Ovary (tissue), 3 donors: Measurements from ENCODE around the gene SREBF1.
A peak's percentile ranks its signal among the peaks of the same experiment; 100 is the strongest.

Experiments
- EP300 ChIP-seq: sonication (generic); formaldehyde crosslinking; IDR thresholded peaks from one replicate; pipeline ENCODE4 v1.6.1; 2017; ENCODE audit warnings: antibody characterized with exemption
- POLR2A ChIP-seq: fragments of 450-650 bp; IDR thresholded peaks from one replicate; pipeline ENCODE4 v1.6.1; 2017; ENCODE audit warnings: antibody characterized with exemption, mild to moderate bottlenecking, moderate library complexity
- TF ChIP-seq, protein P1 (sequence below), 3 donors: fragments of 450-650 bp in 2 of 3; fragments of 200-600 bp in 1 of 3; IDR thresholded peaks; one replicate each; pipeline versions ENCODE4 v1.5.1 to v1.8.0; 2016 to 2022; ENCODE audit warnings: antibody characterized with exemption in 3 of 3, mild to moderate bottlenecking in 1 of 3
- donor health status: DM: no; HTN: no; CAD: no.

- TF ChIP-seq POLR2A = no peak
- TF ChIP-seq, protein P1, sequence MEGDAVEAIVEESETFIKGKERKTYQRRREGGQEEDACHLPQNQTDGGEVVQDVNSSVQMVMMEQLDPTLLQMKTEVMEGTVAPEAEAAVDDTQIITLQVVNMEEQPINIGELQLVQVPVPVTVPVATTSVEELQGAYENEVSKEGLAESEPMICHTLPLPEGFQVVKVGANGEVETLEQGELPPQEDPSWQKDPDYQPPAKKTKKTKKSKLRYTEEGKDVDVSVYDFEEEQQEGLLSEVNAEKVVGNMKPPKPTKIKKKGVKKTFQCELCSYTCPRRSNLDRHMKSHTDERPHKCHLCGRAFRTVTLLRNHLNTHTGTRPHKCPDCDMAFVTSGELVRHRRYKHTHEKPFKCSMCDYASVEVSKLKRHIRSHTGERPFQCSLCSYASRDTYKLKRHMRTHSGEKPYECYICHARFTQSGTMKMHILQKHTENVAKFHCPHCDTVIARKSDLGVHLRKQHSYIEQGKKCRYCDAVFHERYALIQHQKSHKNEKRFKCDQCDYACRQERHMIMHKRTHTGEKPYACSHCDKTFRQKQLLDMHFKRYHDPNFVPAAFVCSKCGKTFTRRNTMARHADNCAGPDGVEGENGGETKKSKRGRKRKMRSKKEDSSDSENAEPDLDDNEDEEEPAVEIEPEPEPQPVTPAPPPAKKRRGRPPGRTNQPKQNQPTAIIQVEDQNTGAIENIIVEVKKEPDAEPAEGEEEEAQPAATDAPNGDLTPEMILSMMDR (IDR thresholded peaks at IDR 0.05) = no peak
- peak; percentile 73 for TF ChIP-seq EP300
These were observed 12.5 kb upstream of the SREBF1 start for GRCh38 chr17:17849147-17849820.
